ENCODE results near the gene PCSK2.

DNA sequence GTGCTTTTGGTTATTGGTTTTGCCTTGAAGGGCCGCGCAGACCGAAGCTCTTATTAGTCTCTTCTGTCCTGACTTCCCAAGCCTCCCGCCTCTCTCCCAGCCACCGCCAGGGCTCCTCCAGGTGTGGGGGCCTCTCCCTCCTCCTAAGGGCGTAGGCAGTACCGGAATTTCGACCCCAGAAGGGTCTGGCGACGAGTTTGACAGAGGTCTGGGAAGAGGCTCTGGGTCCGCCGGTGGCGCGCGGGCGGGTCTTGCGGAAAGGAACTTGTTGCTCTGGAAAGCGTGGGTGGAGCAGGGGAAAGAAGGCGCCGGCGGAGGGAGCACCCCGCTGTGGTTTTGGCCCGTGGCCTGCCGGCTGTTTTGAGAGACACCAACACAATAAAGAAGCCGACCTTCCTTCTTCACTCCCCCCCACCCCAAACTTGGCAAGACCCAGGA is 1.8 kb downstream of the PCSK2 start:
- TF ChIP-seq, protein P1, sequence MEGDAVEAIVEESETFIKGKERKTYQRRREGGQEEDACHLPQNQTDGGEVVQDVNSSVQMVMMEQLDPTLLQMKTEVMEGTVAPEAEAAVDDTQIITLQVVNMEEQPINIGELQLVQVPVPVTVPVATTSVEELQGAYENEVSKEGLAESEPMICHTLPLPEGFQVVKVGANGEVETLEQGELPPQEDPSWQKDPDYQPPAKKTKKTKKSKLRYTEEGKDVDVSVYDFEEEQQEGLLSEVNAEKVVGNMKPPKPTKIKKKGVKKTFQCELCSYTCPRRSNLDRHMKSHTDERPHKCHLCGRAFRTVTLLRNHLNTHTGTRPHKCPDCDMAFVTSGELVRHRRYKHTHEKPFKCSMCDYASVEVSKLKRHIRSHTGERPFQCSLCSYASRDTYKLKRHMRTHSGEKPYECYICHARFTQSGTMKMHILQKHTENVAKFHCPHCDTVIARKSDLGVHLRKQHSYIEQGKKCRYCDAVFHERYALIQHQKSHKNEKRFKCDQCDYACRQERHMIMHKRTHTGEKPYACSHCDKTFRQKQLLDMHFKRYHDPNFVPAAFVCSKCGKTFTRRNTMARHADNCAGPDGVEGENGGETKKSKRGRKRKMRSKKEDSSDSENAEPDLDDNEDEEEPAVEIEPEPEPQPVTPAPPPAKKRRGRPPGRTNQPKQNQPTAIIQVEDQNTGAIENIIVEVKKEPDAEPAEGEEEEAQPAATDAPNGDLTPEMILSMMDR (IDR thresholded peaks at IDR 0.05): no peak
- TF ChIP-seq POLR2AphosphoS5 (IDR thresholded peaks at IDR 0.05): no peak

Measured in transverse colon (tissue), 4 donors.